Esophagus squamous epithelium (tissue), 5 donors: Measurements from ENCODE around the gene CDK1. TPM values are rescaled to one million over a fixed set of nuclear protein-coding genes. Genes with fewer than 3 reads are reported as not detected.

Source experiments
- DNase-seq: peaks from one replicate; lab custom pipeline; 2025; lab: John Stamatoyannopoulos, UW
- H3K27ac ChIP-seq, 4 donors: fragments of 200-600 bp; sonication (generic); one replicate each; pipeline ENCODE4 v1.5.1; 2016 to 2019; ENCODE audit warnings: mild to moderate bottlenecking in 1 of 4
- H3K27me3 ChIP-seq, 4 donors: fragments of 200-600 bp; sonication (generic); 1 replicate in 3 of 4; 2 replicates in 1 of 4; pipeline versions ENCODE4 v1.5.1 to v1.6.0; 2017 to 2021; ENCODE audit warnings: antibody characterized with exemption in 1 of 4
- H3K36me3 ChIP-seq, 3 donors: fragments of 200-600 bp; sonication (generic); one replicate each; pipeline ENCODE4 v1.5.1; 2016 to 2019
- H3K4me1 ChIP-seq, 3 donors: fragments of 200-600 bp; sonication (generic); one replicate each; pipeline ENCODE4 v1.5.1; 2017 to 2019
- H3K4me3 ChIP-seq, 4 donors: fragments of 200-600 bp; sonication (generic); 1 replicate in 3 of 4; 2 replicates in 1 of 4; pipeline ENCODE4 v1.5.1; 2016 to 2019; ENCODE audit warnings: mild to moderate bottlenecking in 2 of 4, moderate library complexity in 1 of 4
- H3K9me3 ChIP-seq, 3 donors: fragments of 200-600 bp; sonication (generic); one replicate each; pipeline ENCODE4 v1.5.1; 2016 to 2019
- CTCF ChIP-seq, 6 experiments: fragments of 450-650 bp in 4 of 6; fragments of 200-600 bp in 2 of 6; sonication (generic) in 2 of 6; IDR thresholded peaks; one replicate each; pipeline ENCODE4 v1.5.1; 2016 to 2019; ENCODE audit warnings: antibody characterized with exemption in 6 of 6, mild to moderate bottlenecking in 4 of 6, moderate library complexity in 4 of 6
- POLR2A ChIP-seq, 4 donors: fragments of 450-650 bp; IDR thresholded peaks; one replicate each; pipeline ENCODE4 v1.6.1; 2017; ENCODE audit warnings: antibody characterized with exemption in 4 of 4, mild to moderate bottlenecking in 4 of 4, moderate library complexity in 3 of 4
- WGBS, 2 donors: methylation state at CpG; one replicate each; pipeline ENCODE4 v1.1.5; 2018; 5-methylcytosine and 5-hydroxymethylcytosine counted together
- intact Hi-C: fragments of 100-400 bp; cut with DNase I; formaldehyde crosslinking; loops from one replicate; pipeline ENCODE4 v1.15.0; 2022
- total RNA-seq, 4 donors: library from RNA; depleted of rRNA; stranded (reverse); fragments of >200 nt; gene quantifications; one replicate each; pipeline ENCODE4 v1.1.0, GENCODE V29; 2016
- donor health status: DM: yes; HTN: yes; CAD: no.

The CDK1 gene
- total RNA-seq, 4 donors from 2014 or later = 10.2 to 50.4 (median 31.0) TPM

GRCh38 chr10:60816628-60817397, 38.5 kb downstream of the CDK1 start:
- DNase-seq = no peak
- intact Hi-C loops = loop anchor here (5.0 kb wide), 2 partner anchors 145 to 460 kb away; no protein-coding TSS in a partner anchor
- H3K4me3 ChIP-seq = no peak overlapping the region
- WGBS, 2 donors = 11 to 14% methylated on average over 5 of the region's 5 CpGs
- H3K36me3 ChIP-seq = no peaks in the 10 kb centered on the region
- peak overlapping the region in 2 of 4 donors; percentile 43 for H3K27ac ChIP-seq
- no peaks in the 10 kb centered on the region for H3K27me3 ChIP-seq
- TF ChIP-seq CTCF (IDR thresholded peaks at IDR 0.05) = peak; percentile 41 to 80 (median 70)
- no peak for TF ChIP-seq POLR2A (IDR thresholded peaks at IDR 0.05)
- no peaks in the 10 kb centered on the region for H3K9me3 ChIP-seq
- H3K4me1 ChIP-seq = peaks cover 0 to 32% (median 4%) of the 10 kb centered on the region in 3 donors

- DNase-seq = no peak
- WGBS, 2 donors = 82 to 83% methylated on average over 4 of the region's 4 CpGs
- peak overlapping the region in 2 of 4 donors; percentile 43 for H3K27ac ChIP-seq
- intact Hi-C loops = loop anchor here (5.0 kb wide), 2 partner anchors 145 to 460 kb away; no protein-coding TSS in a partner anchor
- H3K4me3 ChIP-seq = no peak overlapping the region
- no peaks in the 10 kb centered on the region for H3K9me3 ChIP-seq
- H3K4me1 ChIP-seq = peaks cover 0 to 32% (median 4%) of the 10 kb centered on the region in 3 donors
- no peaks in the 10 kb centered on the region for H3K36me3 ChIP-seq
- no peaks in the 10 kb centered on the region for H3K27me3 ChIP-seq
- TF ChIP-seq CTCF (IDR thresholded peaks at IDR 0.05) (no peak), POLR2A (IDR thresholded peaks at IDR 0.05) (no peak)
These were observed 39.1 kb downstream of the CDK1 start for GRCh38 chr10:60817398-60817805.

GRCh38 chr10:60818134-60818770, 40.0 kb downstream of the CDK1 start:
- DNase-seq = no peak
- no peak for TF ChIP-seq CTCF (IDR thresholded peaks at IDR 0.05)
- TF ChIP-seq POLR2A (IDR thresholded peaks at IDR 0.05) = no peak
- H3K4me1 ChIP-seq = peaks cover 0 to 32% (median 4%) of the 10 kb centered on the region in 3 donors
- 26 to 31% methylated on average over 3 of the region's 3 CpGs for WGBS, 2 donors
- H3K4me3 ChIP-seq = no peak overlapping the region
- no peaks in the 10 kb centered on the region for H3K27me3 ChIP-seq
- intact Hi-C loops = loop anchor here (5.0 kb wide), 2 partner anchors 144 to 459 kb away; no protein-coding TSS in a partner anchor
- no peaks in the 10 kb centered on the region for H3K36me3 ChIP-seq
- peak overlapping the region in 1 of 4 donors; percentile 43 for H3K27ac ChIP-seq
- no peaks in the 10 kb centered on the region for H3K9me3 ChIP-seq

- no peak for TF ChIP-seq POLR2A (IDR thresholded peaks at IDR 0.05)
- no peak for TF ChIP-seq CTCF (IDR thresholded peaks at IDR 0.05)
- Histone ChIP-seq H3K36me3 (no peaks in the 10 kb centered on the region), H3K4me3 (no peak overlapping the region), H3K4me1 (peaks cover 0 to 32% (median 4%) of the 10 kb centered on the region in 3 donors), H3K27me3 (no peaks in the 10 kb centered on the region), H3K27ac (no peak overlapping the region), H3K9me3 (no peaks in the 10 kb centered on the region)
- 82 to 89% methylated on average over 6 of the region's 6 CpGs for WGBS, 2 donors
- DNase-seq = no peak
- intact Hi-C loops = loop anchor here (5.0 kb wide), 2 partner anchors 143 to 458 kb away; no protein-coding TSS in a partner anchor
These were observed 41.0 kb downstream of the CDK1 start for GRCh38 chr10:60819271-60819670.
